ENCODE data around the gene HRC.

- TF ChIP-seq EZH2phosphoT487 (IDR thresholded peaks at IDR 0.05; ENCODE audit: low read depth) (no peak), CTCF (IDR thresholded peaks at IDR 0.05; ENCODE audit: low read depth, low read length) (no peak)
Measured at GRCh38 chr19:49104229-49104864, 50.8 kb downstream of the HRC start.

Measured in OCI-LY3 (cell line).